Measurements from ENCODE around the gene DHX57. TPM values are rescaled to one million over a fixed set of nuclear protein-coding genes. Genes with fewer than 3 reads are reported as not detected.
"Not testable (repeated sequence)": the region's sequence is repeated elsewhere in the genome, so short reads cannot be mapped to it uniquely, and the experiment has no call there.

The DHX57 gene
- total RNA-seq, 2 experiments from 2014 or later, result 18.1 to 22.1 TPM

DNA sequence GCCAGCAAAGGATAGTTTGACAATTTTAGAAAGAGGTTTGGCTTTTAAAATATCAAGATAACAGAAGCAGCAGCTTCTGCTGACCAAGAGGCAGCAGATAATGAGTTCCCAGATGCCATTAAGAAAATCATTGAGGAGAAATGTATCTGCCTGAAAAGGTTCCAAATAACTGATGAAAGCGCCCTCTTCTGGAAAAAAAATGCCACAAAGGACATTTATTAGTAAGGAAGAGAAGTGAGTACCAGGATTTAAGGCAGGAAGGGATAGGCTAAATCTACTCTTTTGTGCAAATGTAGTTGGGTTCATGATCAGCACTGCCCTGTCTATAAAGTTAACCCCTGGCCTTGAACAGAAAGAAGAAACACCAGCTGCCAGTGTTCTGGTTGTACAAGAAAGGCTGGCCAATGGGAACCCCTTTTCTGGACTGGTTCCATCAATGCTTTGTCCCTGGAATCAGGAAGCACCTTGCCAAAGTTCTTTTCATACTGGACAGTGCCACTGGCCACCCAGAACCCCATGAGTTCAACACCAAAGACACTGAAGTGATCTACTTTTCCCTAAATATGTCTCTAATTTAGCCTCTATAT is 40.6 kb downstream of the DHX57 start:
- H3K27me3 Mint-ChIP-seq, result no peaks in the 10 kb centered on the region
- no peaks in the 10 kb centered on the region for H3K4me1 Mint-ChIP-seq
- H3K27ac Mint-ChIP-seq, result no peak overlapping the region
- peaks cover 3% of the 10 kb centered on the region for H3K36me3 Mint-ChIP-seq
- H3K4me3 Mint-ChIP-seq, result no peak overlapping the region
- no peaks in the 10 kb centered on the region for H3K9me3 Mint-ChIP-seq
- no peak for DNase-seq

DNA sequence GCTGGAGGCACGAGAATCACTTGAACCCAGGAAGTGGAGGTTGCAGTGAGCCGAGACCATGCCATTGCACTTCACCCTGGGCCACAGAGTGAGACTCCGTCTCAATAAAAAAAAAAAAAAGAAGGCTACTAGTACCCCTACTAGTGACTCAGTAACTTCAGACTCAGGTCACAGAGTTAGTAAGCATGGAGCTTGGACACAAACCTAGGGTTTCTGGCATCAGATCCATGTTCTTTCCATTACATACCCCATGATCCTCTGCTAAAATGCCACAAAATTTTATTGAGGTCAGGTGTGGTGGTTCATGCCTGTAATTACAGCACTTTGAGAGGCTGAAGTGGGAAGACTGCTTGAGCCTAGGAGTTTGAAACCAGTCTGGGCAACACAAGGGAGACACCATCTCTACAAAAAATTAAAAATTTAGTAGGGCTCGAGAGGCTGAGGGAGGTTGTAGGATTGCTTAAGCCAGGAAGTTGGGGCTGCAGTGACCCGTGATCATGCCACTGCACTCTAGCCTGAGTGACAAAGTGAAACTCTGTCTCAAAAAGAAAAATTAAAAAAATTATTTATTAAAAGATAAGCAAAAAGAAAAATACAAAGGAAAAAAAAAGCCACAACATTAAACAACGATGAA is 45.1 kb downstream of the DHX57 start:
- Mint-ChIP-seq H3K9me3 (no peaks in the 10 kb centered on the region), H3K36me3 (peaks cover 4% of the 10 kb centered on the region), H3K27ac (no peak overlapping the region), H3K27me3 (no peaks in the 10 kb centered on the region), H3K4me1 (peaks cover 2% of the 10 kb centered on the region), H3K4me3 (no peak overlapping the region)
- DNase-seq, result no peak

DNA sequence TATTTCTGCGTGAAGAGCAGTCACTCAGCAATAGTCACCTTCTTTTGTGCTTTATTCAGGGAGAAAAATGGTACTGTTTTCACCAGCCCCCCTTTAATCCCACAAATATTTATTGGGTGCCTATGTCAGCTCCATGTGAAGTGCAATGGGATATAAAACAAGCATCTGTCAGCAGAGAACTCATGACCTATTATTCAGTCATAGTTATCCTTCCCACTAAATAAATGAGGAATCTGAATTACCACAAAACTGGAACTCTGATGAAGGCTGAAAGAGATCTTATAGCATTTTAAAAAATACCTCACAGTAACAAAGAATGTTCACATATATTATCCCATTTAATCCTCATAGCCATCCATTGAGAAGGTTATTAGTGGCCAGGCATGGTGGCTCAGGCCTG is 45.8 kb downstream of the DHX57 start:
- H3K9me3 Mint-ChIP-seq, result no peaks in the 10 kb centered on the region
- peaks cover 6% of the 10 kb centered on the region for H3K36me3 Mint-ChIP-seq
- no peaks in the 10 kb centered on the region for H3K27me3 Mint-ChIP-seq
- peaks cover 2% of the 10 kb centered on the region for H3K4me1 Mint-ChIP-seq
- H3K27ac Mint-ChIP-seq, result no peak overlapping the region
- DNase-seq, result no peak
- H3K4me3 Mint-ChIP-seq, result no peak overlapping the region

DNA sequence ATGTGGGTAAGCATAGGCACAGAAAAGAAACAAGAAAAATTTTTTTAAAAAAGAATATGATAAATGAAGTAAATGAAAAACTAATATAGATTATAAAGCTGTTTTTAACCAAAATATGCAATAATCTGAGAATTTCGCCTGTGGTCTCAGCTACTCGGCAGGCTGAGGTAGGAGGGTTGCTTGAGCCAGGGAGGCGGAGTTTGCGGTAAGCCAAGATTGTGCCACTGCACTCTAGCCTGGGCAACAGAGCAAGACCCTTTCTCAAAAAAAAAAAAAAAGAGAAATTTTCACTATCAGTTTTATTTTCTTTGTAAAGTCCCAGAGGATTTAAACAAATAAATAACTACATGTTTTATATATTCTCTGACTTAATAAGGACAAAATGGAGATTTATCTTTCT is 47.3 kb downstream of the DHX57 start:
- Mint-ChIP-seq H3K27ac (no peak overlapping the region), H3K9me3 (no peaks in the 10 kb centered on the region), H3K4me1 (peaks cover 2% of the 10 kb centered on the region), H3K4me3 (no peak overlapping the region), H3K27me3 (no peaks in the 10 kb centered on the region), H3K36me3 (peaks cover 9% of the 10 kb centered on the region)
- DNase-seq, result no peak

DNA sequence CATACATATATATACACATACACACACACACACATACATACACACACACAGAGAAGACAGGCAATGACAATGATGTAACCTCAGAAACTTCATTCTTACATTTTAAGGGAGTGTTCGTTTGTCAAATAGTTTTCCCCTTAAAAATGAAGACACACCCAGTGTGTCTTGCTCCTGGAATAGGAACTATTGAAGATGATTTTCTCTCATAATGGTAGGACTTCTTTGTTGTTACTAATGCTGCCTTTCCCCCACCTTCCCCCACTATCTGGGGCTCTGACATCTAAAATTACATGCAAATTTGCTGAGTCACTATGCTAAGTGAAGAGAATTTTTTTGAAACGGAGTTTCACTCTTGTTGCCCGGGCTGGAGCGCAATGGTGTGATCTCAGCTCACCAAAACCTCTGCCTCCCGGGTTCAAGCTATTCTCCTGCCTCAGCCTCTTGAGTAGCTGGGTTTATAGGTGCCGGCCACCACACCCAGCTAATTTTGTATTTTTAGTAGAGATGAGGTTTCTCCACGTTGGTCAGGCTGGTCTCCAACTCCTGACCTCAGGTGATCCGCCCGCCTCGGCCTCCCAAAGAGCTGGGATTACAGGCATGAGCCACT is 48.1 kb downstream of the DHX57 start:
- H3K27me3 Mint-ChIP-seq, H3K27ac Mint-ChIP-seq, H3K4me1 Mint-ChIP-seq, DNase-seq, H3K4me3 Mint-ChIP-seq, H3K9me3 Mint-ChIP-seq: not testable (repeated sequence)
- H3K36me3 Mint-ChIP-seq, result peaks cover 12% of the 10 kb centered on the region

DNA sequence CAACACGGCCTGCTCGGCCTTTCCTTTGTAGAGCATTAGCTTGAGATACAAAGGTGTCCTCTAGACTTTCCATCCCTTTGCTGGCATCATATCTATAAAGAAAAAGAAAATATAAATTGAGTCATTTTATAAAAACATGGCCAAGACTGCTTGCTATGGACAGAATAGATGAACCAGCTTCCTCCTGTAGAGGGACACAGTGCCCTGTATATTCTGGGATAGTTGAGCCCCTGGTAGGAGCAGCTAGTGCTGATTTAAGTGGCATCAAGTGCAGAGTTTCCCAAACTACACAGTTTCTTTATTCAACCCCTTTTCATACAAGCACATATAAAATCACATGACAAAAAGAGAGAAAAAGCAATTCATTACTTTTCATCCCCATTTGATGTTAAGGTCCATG is 49.8 kb downstream of the DHX57 start:
- Mint-ChIP-seq H3K4me1 (peaks cover 2% of the 10 kb centered on the region), H3K9me3 (no peaks in the 10 kb centered on the region), H3K27me3 (no peaks in the 10 kb centered on the region), H3K4me3 (no peak overlapping the region), H3K27ac (no peak overlapping the region), H3K36me3 (peaks cover 13% of the 10 kb centered on the region)
- no peak for DNase-seq

DNA sequence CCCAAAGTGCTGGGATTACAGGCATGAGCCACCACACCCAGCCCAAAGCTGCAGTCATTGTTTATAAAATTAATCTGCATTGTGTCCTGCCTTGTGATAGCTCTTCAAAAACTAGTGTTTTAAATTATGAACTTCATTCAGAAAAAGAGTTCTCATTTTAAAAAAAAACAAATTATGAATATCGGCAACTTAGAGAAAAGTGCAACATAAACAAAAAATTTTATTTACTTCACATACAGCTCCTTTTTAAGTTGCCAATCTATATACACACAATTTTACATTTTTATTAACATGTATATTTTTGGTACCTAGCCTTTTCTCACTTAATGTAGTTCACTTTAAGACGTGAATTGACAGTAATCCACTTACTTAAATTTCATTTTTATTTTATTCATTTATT is 50.8 kb downstream of the DHX57 start:
- no peak overlapping the region for H3K27ac Mint-ChIP-seq
- peaks cover 2% of the 10 kb centered on the region for H3K4me1 Mint-ChIP-seq
- H3K4me3 Mint-ChIP-seq, result no peak overlapping the region
- H3K36me3 Mint-ChIP-seq, result peaks cover 13% of the 10 kb centered on the region
- no peaks in the 10 kb centered on the region for H3K27me3 Mint-ChIP-seq
- no peak for DNase-seq
- no peaks in the 10 kb centered on the region for H3K9me3 Mint-ChIP-seq

DNA sequence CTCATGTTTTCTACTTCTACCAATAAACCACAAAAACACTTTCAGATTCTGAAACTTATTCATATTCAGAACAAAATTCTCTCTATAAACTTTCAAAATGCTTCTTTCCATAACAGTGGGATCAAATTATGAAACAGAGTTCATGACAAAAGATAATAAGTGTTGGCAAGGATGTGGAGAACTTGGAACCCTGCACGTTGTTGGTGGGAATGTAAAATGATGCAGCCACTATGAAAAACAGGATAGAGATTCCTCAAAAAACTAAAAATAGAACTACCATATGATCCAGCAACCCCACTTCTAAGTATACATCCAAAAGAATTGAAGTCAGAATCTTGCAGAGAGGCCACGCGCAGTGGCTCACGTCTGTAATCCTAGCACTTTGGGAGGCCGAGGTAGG is 52.3 kb downstream of the DHX57 start:
- Mint-ChIP-seq H3K4me1 (peaks cover 2% of the 10 kb centered on the region), H3K9me3 (no peaks in the 10 kb centered on the region), H3K4me3 (no peak overlapping the region), H3K27ac (no peak overlapping the region), H3K36me3 (peaks cover 17% of the 10 kb centered on the region), H3K27me3 (no peaks in the 10 kb centered on the region)
- DNase-seq, result no peak

DNA sequence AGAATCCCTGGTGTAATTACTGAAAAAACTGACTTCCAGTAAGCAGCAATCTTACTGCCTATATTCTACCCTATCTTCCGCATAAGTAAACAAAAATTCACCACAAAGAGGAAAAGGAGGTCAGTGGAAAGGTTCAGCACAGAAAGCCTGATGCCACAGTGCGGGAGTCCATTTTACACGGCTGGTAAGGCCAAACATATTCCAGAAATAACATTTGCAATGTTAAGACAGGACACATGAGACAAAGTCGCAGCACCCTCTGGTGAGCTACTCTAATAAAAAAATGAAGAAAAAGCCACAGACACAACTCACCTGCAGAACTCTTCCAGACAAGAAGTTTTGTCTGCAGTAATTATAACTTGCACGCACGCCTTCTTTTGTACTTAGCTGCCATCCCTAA is 57.2 kb downstream of the DHX57 start:
- H3K27ac Mint-ChIP-seq, result no peak overlapping the region
- H3K4me1 Mint-ChIP-seq, result no peaks in the 10 kb centered on the region
- no peaks in the 10 kb centered on the region for H3K9me3 Mint-ChIP-seq
- DNase-seq, result no peak
- H3K27me3 Mint-ChIP-seq, result no peaks in the 10 kb centered on the region
- peaks cover 11% of the 10 kb centered on the region for H3K36me3 Mint-ChIP-seq
- H3K4me3 Mint-ChIP-seq, result no peak overlapping the region

DNA sequence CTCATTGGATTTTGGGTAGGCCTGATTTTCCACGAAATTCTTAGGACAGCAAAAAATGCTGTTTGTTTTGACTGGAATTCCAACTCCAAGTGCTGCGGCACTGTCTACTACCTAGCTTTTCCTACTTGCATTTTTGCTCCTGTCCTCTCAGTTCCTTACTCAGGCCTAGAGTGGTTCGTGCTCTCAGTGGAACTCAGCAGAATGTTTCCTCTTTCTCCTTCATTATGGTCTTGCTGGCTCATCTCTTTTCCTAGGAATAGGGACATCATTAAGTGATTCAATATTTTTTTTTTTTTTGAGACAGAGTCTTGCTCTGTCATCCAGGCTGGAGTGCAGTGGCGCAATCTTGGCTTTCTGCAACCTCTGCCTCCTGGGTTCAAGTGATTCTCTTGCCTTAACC is 59.8 kb downstream of the DHX57 start:
- no peak overlapping the region for H3K27ac Mint-ChIP-seq
- H3K36me3 Mint-ChIP-seq, result peaks cover 6% of the 10 kb centered on the region
- H3K4me3 Mint-ChIP-seq, result no peak overlapping the region
- no peaks in the 10 kb centered on the region for H3K9me3 Mint-ChIP-seq
- DNase-seq, result no peak
- no peaks in the 10 kb centered on the region for H3K4me1 Mint-ChIP-seq
- no peaks in the 10 kb centered on the region for H3K27me3 Mint-ChIP-seq

DNA sequence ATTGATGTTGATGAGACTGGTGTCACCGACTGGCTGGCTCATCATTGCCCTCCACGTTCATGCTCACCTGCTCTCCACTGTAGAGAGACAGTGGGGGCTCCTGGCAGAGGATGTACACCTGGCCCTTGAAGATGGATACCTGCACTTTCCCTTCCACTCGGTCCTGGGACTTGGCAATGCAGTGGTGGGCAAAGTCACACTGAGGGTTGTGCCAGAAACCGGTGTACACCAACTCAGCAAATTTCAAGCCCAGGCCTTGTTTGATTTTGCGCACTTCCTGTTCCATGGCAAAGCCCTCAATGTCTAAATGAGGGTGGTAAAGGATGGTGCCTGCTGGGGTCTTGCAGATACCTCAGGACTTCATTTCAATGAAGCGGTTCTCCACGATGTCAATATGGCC is 65.2 kb downstream of the DHX57 start:
- no peaks in the 10 kb centered on the region for H3K9me3 Mint-ChIP-seq
- no peaks in the 10 kb centered on the region for H3K36me3 Mint-ChIP-seq
- H3K4me3 Mint-ChIP-seq, result no peak overlapping the region
- no peak overlapping the region for H3K27ac Mint-ChIP-seq
- DNase-seq, result no peak
- H3K27me3 Mint-ChIP-seq, result no peaks in the 10 kb centered on the region
- peaks cover 3% of the 10 kb centered on the region for H3K4me1 Mint-ChIP-seq

DNA sequence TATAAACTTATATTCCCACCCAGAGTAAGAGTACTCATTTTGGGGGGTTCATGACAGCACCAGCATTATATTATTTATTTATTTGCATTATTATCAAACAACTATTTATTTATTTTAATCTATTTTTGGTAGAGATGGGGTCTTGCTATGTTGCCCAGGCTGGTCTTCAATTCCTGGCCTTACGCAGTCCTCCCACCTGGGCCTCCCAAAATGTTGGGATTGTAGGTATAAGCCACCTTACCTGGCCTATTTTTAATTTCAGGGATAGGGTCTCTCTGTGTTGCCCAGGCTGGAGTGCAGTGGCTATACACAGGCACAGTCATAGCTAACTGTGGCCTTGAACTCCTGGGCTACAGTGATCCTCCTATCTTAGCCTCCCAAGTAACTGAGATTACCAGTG is 67.1 kb downstream of the DHX57 start:
- Mint-ChIP-seq H3K27me3 (no peaks in the 10 kb centered on the region), H3K36me3 (no peaks in the 10 kb centered on the region), H3K4me1 (peaks cover 3% of the 10 kb centered on the region), H3K4me3 (no peak overlapping the region), H3K27ac (no peak overlapping the region), H3K9me3 (no peaks in the 10 kb centered on the region)
- DNase-seq, result no peak

DNA sequence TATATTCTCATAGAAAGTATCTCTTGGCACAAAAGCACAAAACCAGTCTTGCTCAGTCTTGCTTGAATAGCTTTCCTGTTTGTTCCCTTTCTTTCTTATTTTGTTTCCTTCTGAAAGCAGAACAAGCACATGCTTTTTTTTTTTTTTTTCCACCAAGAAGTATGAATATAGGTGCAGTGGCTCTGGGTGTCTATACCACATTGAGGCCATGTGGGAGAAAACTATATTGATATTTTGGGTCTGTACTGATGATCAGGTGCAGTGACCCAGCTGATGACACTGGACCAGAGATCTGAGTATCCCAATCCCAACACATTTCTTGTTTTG is 69.0 kb downstream of the DHX57 start:
- Mint-ChIP-seq H3K4me3 (no peak overlapping the region), H3K36me3 (peaks cover 6% of the 10 kb centered on the region), H3K27ac (no peak overlapping the region), H3K27me3 (no peaks in the 10 kb centered on the region), H3K4me1 (peaks cover 3% of the 10 kb centered on the region), H3K9me3 (no peaks in the 10 kb centered on the region)
- DNase-seq, result no peak

DNA sequence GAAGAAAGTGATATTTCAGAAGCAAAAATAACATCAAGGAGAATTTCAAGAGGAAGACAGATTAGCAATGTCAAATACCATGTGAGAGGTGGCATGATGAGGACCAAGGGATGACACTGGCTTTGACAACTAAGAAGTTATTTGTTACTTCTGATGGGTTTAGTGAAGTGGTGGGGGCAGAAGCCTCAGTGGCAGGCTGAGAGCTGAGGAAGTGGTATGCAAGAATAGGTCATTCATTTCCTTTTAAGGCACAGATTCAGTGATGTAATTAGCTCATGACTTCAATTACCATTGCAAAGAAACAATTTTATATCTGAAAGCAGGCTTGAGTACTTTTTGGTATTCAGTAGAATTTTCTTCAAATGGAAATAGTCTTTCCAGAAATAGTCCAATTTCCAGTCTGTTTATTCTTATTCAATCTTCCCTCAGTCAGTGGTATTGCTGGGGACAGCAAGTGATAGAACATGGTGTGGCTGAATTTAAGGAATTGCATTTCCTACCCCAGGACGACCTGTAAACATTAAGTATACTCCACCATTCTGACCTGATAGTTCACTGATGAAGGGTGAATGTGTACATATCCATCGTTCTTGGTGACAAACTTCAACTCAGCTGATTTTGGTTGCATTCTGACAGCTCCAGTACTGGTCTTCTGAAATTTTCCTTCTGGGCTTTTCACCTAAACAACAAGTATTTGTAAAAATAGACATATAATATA is 69.6 kb downstream of the DHX57 start:
- peaks cover 3% of the 10 kb centered on the region for H3K4me1 Mint-ChIP-seq
- no peak for DNase-seq
- no peaks in the 10 kb centered on the region for H3K9me3 Mint-ChIP-seq
- no peak overlapping the region for H3K4me3 Mint-ChIP-seq
- H3K36me3 Mint-ChIP-seq, result peaks cover 6% of the 10 kb centered on the region
- no peaks in the 10 kb centered on the region for H3K27me3 Mint-ChIP-seq
- H3K27ac Mint-ChIP-seq, result no peak overlapping the region

DNA sequence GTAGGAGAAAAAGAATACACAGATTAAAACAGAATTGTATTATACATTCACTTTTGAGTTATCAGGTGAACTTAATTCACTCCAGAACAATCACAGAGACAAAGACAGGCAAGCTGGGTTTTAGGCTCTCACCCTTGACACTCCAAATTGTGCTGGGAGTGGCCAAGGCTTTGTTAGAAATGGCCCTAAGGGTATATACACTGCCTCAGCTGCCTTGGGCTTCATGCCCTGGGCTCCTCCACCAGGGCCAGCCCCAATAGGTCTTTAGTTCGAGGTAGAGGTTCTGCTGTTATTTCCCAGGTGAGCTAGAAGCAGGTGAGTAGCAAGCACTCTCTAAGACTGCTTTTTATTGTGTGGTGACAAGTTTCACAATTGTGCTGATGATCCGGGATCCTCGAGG is 77.8 kb downstream of the DHX57 start:
- no peaks in the 10 kb centered on the region for H3K27me3 Mint-ChIP-seq
- no peak for DNase-seq
- no peaks in the 10 kb centered on the region for H3K9me3 Mint-ChIP-seq
- H3K27ac Mint-ChIP-seq, result no peak overlapping the region
- H3K4me1 Mint-ChIP-seq, result no peaks in the 10 kb centered on the region
- H3K4me3 Mint-ChIP-seq, result no peak overlapping the region
- H3K36me3 Mint-ChIP-seq, result peaks cover 7% of the 10 kb centered on the region

DNA sequence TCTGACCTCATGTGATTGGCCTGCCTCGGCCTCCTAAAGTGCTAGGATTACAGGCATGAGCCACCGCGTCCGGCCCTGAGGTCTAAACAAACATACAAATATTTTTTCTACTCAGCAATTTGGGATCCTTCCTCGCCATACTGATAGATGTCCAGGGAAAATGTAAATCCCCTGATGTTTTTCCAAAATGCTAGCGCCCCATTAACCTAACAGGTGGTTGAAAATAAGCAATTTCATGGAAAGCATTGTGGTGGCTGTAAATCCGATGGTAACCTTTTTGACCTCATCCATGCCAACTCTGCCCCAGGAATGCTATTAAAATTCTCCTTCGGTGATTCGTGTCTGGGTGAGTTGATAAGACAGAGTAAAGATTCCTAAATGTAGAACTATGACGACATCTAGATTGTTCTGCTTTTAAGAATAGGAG is 78.5 kb downstream of the DHX57 start:
- DNase-seq, result no peak
- Mint-ChIP-seq H3K9me3 (no peaks in the 10 kb centered on the region), H3K4me1 (no peaks in the 10 kb centered on the region), H3K36me3 (peaks cover 7% of the 10 kb centered on the region), H3K27ac (no peak overlapping the region), H3K4me3 (no peak overlapping the region), H3K27me3 (no peaks in the 10 kb centered on the region)

Measured in activated naive CD8-positive, alpha-beta T cell treated with anti-CD3 and anti-CD28 coated beads for 36 hours (primary cell).